Ovary (tissue), 3 donors: ENCODE results near the gene OSTF1.

ENCODE experiments used
- CTCF ChIP-seq, 3 donors: fragments of 450-650 bp in 2 of 3; fragments of 200-600 bp in 1 of 3; IDR thresholded peaks; one replicate each; pipeline versions ENCODE4 v1.5.1 to v1.8.0; 2016 to 2022; ENCODE audit warnings: antibody characterized with exemption in 3 of 3, mild to moderate bottlenecking in 1 of 3
- EP300 ChIP-seq: sonication (generic); formaldehyde crosslinking; IDR thresholded peaks from one replicate; pipeline ENCODE4 v1.6.1; 2017; ENCODE audit warnings: antibody characterized with exemption
- POLR2A ChIP-seq: fragments of 450-650 bp; IDR thresholded peaks from one replicate; pipeline ENCODE4 v1.6.1; 2017; ENCODE audit warnings: antibody characterized with exemption, mild to moderate bottlenecking, moderate library complexity
- donor health status: DM: no; HTN: no; CAD: no.

GRCh38 chr9:75064307-75065025, 23.8 kb upstream of the OSTF1 start:
- TF ChIP-seq EP300 (no peak), CTCF (IDR thresholded peaks at IDR 0.05) (no peak), POLR2A (no peak)
